ENCODE data around the gene ITLN2.
"Not testable (repeated sequence)": the region's sequence is repeated elsewhere in the genome, so short reads cannot be mapped to it uniquely, and the experiment has no call there.

ITLN2 gene

GRCh38 chr1:160905617-160905989 is 49.0 kb downstream of the ITLN2 start:
- DNase-seq (ENCODE audit: low read depth) = no peak

- no peak for DNase-seq (ENCODE audit: low read depth)
Measured at GRCh38 chr1:160904783-160905616, 49.6 kb downstream of the ITLN2 start.

GRCh38 chr1:160902251-160902650 is 52.4 kb downstream of the ITLN2 start:
- not testable (repeated sequence) for DNase-seq (ENCODE audit: low read depth)

- DNase-seq (ENCODE audit: low read depth) = no peak
Measured at GRCh38 chr1:160901768-160902167, 52.8 kb downstream of the ITLN2 start.

- DNase-seq (ENCODE audit: low read depth) = not testable (repeated sequence)
Measured at GRCh38 chr1:160900683-160901082, 53.9 kb downstream of the ITLN2 start.
